Keratinocyte (primary cell): ENCODE data around the gene PDCD11.

Experiments
- CTCF ChIP-seq, 3 experiments: IDR thresholded peaks in 1 of 3; conservative IDR thresholded peaks in 1 of 3; optimal IDR thresholded peaks in 1 of 3; 2 replicates in 2 of 3; 3 replicates in 1 of 3; pipeline versions ENCODE3 to v1.5.1; 2011; ENCODE audit warnings: low read length in 3 of 3, mild to moderate bottlenecking in 3 of 3, moderate library complexity in 2 of 3, control low read depth in 1 of 3, inconsistent platforms in 1 of 3; ENCODE audit not compliant: insufficient read depth in 2 of 3; ENCODE audit errors: extremely low read depth in 1 of 3
- EZH2 ChIP-seq: IDR thresholded peaks from one replicate; pipeline ENCODE4 v1.6.1; 2012; ENCODE audit warnings: inconsistent platforms, mild to moderate bottlenecking, low read length, moderate library complexity

GRCh38 chr10:103429647-103430046 is 33.2 kb downstream of the PDCD11 start:
- TF ChIP-seq CTCF (optimal IDR thresholded peaks at IDR 0.05 in 1 of 3, IDR thresholded peaks at IDR 0.05 in 1 of 3, conservative IDR thresholded peaks at IDR 0.05 in 1 of 3; ENCODE audit: extremely low read depth in 1 of 3, insufficient read depth in 2 of 3, low read length in 3 of 3) = no peak
- TF ChIP-seq EZH2 = no peak
